SH-SY5Y (cell line): ENCODE data around the gene RHBDL2.

Source experiments
- GATA2 ChIP-seq: IDR thresholded peaks from 2 replicates; pipeline ENCODE4 v1.6.1; 2011; ENCODE audit warnings: mild to moderate bottlenecking, low read depth, low read length
- GATA3 ChIP-seq: IDR thresholded peaks from 2 replicates; pipeline ENCODE4 v1.6.1; 2011; ENCODE audit warnings: low read depth, mild to moderate bottlenecking, low read length, moderate library complexity

- no peak for TF ChIP-seq GATA3
- no peak for TF ChIP-seq GATA2
Observed at GRCh38 chr1:38990738-38991637, 49.4 kb upstream of the RHBDL2 start, which contains the start of gene AKIRIN1.
